Activated CD8-positive, alpha-beta memory T cell treated with anti-CD3 and anti-CD28 coated beads for 4 hours (primary cell): Measurements from ENCODE around the gene ACOX3.

Experiments used
- DNase-seq, 2 donors: peaks; one replicate each; pipeline ENCODE4 v3.0.0-alpha.2; 2020; ENCODE audit warnings: low read depth in 2 of 2

Gene ACOX3

GRCh38 chr4:8321771-8322170, 118.8 kb downstream of the ACOX3 start:
- no peak for DNase-seq

DNA sequence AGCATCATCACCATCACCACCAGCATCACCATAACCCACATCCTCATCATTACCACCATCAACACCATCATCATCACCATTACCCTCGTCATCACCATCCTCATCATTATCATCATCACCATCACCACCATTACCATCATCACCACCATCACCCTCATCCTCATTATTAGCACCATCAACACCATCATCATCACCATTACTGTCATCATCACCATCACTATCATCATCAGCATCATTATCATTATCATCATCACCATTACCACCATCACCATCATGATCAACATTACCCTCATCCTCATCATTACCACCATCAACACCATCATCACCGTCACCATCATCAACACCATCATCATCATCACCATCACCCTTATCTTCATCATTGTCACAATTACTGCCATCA, 119.3 kb downstream of the ACOX3 start:
- DNase-seq: no peak

DNA sequence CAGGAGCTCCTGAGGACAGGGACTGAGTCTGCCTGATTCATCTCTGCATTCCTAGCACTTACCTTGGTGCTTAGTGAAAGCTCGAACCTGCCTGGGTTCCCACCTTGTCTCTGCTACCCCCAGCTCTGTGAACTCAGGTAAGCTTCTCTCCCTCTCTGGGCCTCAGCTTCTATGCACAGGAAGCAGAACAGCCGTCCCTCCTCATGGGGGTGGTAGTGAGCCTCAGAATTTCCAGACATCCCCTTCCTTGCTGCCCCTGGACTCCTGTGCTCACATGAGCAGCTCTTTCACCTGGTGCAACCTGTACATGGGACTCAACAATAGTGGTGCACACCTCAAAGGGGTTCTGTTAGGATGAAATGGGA, 120.2 kb downstream of the ACOX3 start:
- no peak for DNase-seq

GRCh38 chr4:8319731-8320385, 120.7 kb downstream of the ACOX3 start:
- DNase-seq: no peak

- no peak for DNase-seq
Measured at GRCh38 chr4:8319061-8319460, 121.5 kb downstream of the ACOX3 start.

DNA sequence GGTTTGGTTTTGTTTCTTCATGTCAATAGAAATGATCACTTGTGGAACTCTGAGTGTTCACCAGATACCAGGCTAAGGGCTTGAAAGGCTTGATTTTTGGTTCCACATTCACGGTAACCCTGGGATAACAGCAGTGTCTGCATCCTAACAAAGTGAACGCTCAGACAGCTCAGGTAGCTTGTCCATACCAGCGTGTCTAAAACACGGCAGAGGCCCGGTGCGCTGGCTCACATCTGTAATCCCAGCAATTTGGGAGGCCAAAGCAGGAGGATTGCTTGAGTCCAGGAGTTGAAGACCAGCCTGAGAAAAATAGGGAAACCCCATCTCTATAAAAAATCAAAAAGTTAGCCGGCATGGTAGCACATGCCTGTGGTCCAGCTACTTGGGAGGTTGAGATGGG, 122.0 kb downstream of the ACOX3 start:
- no peak for DNase-seq

DNA sequence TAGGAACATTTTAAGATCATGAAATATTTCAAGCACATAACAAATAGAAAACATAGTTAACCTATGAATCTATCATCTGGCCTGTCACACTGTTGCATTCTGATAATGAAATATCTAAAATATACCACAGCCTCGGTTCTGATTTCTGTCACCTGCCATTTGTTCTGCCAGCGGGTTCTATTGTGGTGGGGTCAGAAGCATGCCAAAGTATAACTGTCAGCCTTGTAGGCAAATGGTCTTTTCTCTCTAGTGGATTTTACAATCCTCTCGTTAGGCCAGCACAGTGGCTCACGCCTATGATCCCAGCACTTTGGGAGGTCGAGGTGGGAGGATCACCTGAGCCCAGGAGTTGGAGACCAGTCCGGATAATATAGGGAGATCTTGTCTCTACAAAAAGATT, 123.0 kb downstream of the ACOX3 start:
- no peak for DNase-seq

GRCh38 chr4:8316911-8317351, 123.6 kb downstream of the ACOX3 start:
- no peak for DNase-seq
